Prostate gland (tissue), 2 donors: Measurements from ENCODE around the gene RAPGEF2. TPM values are rescaled to one million over a fixed set of nuclear protein-coding genes. Genes with fewer than 3 reads are reported as not detected.

Experiments used
- DNase-seq: peaks from one replicate; pipeline ENCODE4 v3.0.0-alpha.2; 2019; ENCODE audit warnings: low spot score
- H3K27ac ChIP-seq, 2 donors: fragments of 200-600 bp; sonication (generic); 2 replicates each; pipeline ENCODE4 v1.5.1; 2017 to 2019
- H3K27me3 ChIP-seq: fragments of 200-600 bp; sonication (generic); replicated peaks from 2 replicates; pipeline ENCODE4 v1.5.1; 2019; ENCODE audit not compliant: insufficient read depth
- H3K36me3 ChIP-seq, 2 donors: fragments of 200-600 bp; sonication (generic); 1 replicate in 1 of 2; 2 replicates in 1 of 2; pipeline versions ENCODE4 v1.5.1 to v1.8.1; 2017 to 2019
- H3K4me1 ChIP-seq: fragments of 200-600 bp; sonication (generic); replicated peaks from 2 replicates; pipeline ENCODE4 v1.5.1; 2019
- H3K4me3 ChIP-seq, 2 donors: fragments of 200-600 bp; sonication (generic); 2 replicates each; pipeline ENCODE4 v1.5.1; 2017 to 2019
- H3K9me3 ChIP-seq: fragments of 200-600 bp; sonication (generic); 2 replicates; pipeline ENCODE4 v1.5.1; 2017
- CTCF ChIP-seq, 4 experiments: fragments of 200-600 bp in 2 of 4; fragments of 450-650 bp in 2 of 4; sonication (generic) in 2 of 4; IDR thresholded peaks; 1 replicate in 3 of 4; 2 replicates in 1 of 4; pipeline ENCODE4 v1.5.1; 2016 to 2019; ENCODE audit warnings: antibody characterized with exemption in 4 of 4, mild to moderate bottlenecking in 2 of 4, moderate library complexity in 2 of 4
- POLR2A ChIP-seq: fragments of 450-650 bp; IDR thresholded peaks from one replicate; pipeline ENCODE4 v1.6.1; 2016; ENCODE audit warnings: antibody characterized with exemption, mild to moderate bottlenecking
- POLR2AphosphoS5 ChIP-seq: sonication (generic); formaldehyde crosslinking; IDR thresholded peaks from one replicate; pipeline ENCODE4 v1.6.1; 2017; ENCODE audit warnings: antibody characterized with exemption
- WGBS: methylation state at CpG from one replicate; pipeline ENCODE4 v1.1.5; 2018; 5-methylcytosine and 5-hydroxymethylcytosine counted together
- intact Hi-C: fragments of 100-400 bp; cut with DNase I; formaldehyde crosslinking; loops from one replicate; pipeline ENCODE4 v1.14.2; 2022
- total RNA-seq, 2 donors: library from RNA; depleted of rRNA; stranded (reverse); fragments of >200 nt; gene quantifications; one replicate each; pipeline ENCODE4 v1.1.0, GENCODE V29; 2016

Gene RAPGEF2
- total RNA-seq, 2 donors from 2014 or later: 29.2 to 29.5 TPM

DNA sequence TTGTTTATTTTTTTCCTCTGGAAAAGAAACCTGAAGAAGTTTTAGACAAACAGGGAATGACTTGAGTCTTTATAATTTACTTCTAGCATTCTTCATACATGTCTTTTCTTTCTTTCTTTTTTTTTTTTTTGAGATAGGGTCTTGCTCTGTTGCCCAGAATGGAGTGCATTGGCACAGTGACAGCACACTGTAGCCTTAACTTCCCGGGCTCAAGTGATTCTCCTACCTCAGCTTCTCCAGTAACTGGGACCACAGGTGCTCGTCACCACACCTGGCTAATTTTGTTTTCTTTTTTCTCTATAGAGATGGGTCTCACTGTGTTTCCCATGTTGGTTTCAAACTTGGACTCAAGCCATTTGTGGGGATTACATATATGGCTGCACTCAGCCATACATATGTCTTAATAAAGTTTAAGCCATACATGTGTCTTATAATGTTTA, 71.8 kb downstream of the RAPGEF2 start:
- Histone ChIP-seq H3K9me3 (no peaks in the 10 kb centered on the region), H3K4me3 (no peak overlapping the region), H3K27me3 (no peaks in the 10 kb centered on the region), H3K27ac (no peak overlapping the region), H3K36me3 (no peaks in the 10 kb centered on the region), H3K4me1 (no peaks in the 10 kb centered on the region)
- 83% methylated on average over 2 of the region's 2 CpGs for WGBS
- intact Hi-C loops: loop anchor here (2.0 to 10.0 kb wide), 3 partner anchors 70 to 452 kb away; partner anchors contain the start of genes PPID and RAPGEF2
- no peak for DNase-seq
- TF ChIP-seq POLR2AphosphoS5 (no peak), CTCF (IDR thresholded peaks at IDR 0.05) (no peak), POLR2A (no peak)

GRCh38 chr4:159175085-159175988, 72.5 kb downstream of the RAPGEF2 start:
- 18% methylated on average over 14 of the region's 14 CpGs for WGBS
- Histone ChIP-seq H3K36me3 (no peaks in the 10 kb centered on the region), H3K4me1 (no peaks in the 10 kb centered on the region), H3K27me3 (no peaks in the 10 kb centered on the region), H3K9me3 (no peaks in the 10 kb centered on the region), H3K27ac (no peak overlapping the region), H3K4me3 (no peak overlapping the region)
- TF ChIP-seq POLR2AphosphoS5 (peak; percentile 68), POLR2A (no peak), CTCF (IDR thresholded peaks at IDR 0.05) (peak; percentile 49 to 87 (median 83))
- intact Hi-C loops: loop anchor here (2.0 to 10.0 kb wide), 3 partner anchors 71 to 453 kb away; partner anchors contain the start of genes PPID and RAPGEF2
- peak; percentile 73 for DNase-seq

DNA sequence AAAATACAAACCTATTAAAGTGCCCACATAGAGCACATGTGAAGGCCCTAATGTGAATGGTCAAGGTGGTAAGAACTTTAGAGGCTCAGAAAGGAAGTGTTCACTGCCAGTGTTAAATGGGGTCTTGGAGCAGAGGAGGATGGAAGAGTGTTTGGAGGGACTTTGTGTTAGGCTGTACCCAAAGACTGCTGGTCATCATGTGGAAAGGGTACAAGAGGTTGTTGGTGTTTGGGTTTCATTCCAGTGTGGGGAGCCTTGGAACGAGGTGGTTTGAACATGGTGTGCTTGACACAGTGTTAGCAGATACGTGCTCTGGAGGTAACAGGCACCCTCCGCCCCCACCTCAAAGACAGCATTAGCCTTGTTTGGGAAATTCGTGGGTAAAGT, 73.1 kb downstream of the RAPGEF2 start:
- H3K4me1 ChIP-seq: no peaks in the 10 kb centered on the region
- no peak for TF ChIP-seq CTCF (IDR thresholded peaks at IDR 0.05)
- no peak for TF ChIP-seq POLR2A
- no peak for TF ChIP-seq POLR2AphosphoS5
- H3K4me3 ChIP-seq: no peak overlapping the region
- no peak for DNase-seq
- WGBS: 53% methylated on average over 4 of the region's 4 CpGs
- H3K36me3 ChIP-seq: no peaks in the 10 kb centered on the region
- no peaks in the 10 kb centered on the region for H3K27me3 ChIP-seq
- H3K9me3 ChIP-seq: no peaks in the 10 kb centered on the region
- intact Hi-C loops: loop anchor here (2.0 to 10.0 kb wide), 3 partner anchors 71 to 454 kb away; partner anchors contain the start of genes PPID and RAPGEF2
- H3K27ac ChIP-seq: no peak overlapping the region

DNA sequence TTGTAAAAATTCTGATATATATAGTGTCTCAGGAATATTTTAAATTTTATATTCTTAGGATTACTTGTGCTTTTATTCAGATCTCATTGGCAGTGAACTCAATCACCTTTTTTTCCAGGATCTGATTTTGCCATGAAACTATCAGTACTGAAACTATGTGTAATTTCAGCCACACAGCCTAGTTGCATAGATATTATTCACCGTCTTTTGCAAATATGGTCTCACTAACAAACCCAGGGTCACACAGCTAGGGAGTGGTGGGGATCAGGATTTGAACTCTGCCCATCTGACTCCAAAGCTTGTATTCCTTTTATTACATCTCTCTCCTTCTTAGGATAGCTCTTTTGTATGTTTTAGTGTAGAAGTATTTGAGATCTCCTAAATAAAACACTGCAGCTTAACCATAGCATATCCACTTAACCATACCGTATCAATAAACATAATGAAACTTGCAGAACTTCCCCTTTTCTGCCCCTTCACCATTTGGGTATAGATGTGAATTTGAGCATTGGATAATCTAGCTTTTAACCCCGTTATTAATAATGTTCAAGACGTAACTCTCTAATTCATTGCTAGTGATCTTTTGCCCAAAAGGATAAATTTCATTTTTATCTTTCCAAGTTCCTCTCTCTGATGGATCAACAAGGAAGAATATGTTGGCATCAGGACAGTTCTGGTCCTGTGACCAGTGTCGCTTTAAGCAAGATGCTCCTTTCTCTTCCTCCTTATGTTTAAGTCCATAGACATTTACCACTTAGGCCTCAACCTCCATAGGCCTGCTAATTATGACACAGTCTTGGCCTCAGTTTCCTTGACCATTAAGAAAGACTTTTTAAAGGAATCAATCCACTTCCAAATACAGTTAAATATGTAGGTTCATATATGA, 74.6 kb downstream of the RAPGEF2 start:
- TF ChIP-seq POLR2A (no peak), CTCF (IDR thresholded peaks at IDR 0.05) (no peak), POLR2AphosphoS5 (no peak)
- no peak for DNase-seq
- H3K27me3 ChIP-seq: no peaks in the 10 kb centered on the region
- no peaks in the 10 kb centered on the region for H3K9me3 ChIP-seq
- 62% methylated on average over 5 of the region's 5 CpGs for WGBS
- intact Hi-C loops: loop anchor here (5.0 to 10.0 kb wide), 2 partner anchors 73 to 455 kb away; partner anchors contain the start of genes PPID and RAPGEF2
- H3K36me3 ChIP-seq: no peaks in the 10 kb centered on the region
- H3K27ac ChIP-seq: no peak overlapping the region
- H3K4me3 ChIP-seq: no peak overlapping the region
- no peaks in the 10 kb centered on the region for H3K4me1 ChIP-seq
